HepG2 (cell line): Measurements from ENCODE around the gene RHBDL3. TPM values are rescaled to one million over a fixed set of nuclear protein-coding genes. Genes with fewer than 3 reads are reported as not detected.

Experiments
- ATF4 ChIP-seq, 2 experiments: fragments of 450-650 bp in 1 of 2; sonication (generic) in 1 of 2; formaldehyde crosslinking; IDR thresholded peaks; 2 replicates each; pipeline versions ENCODE4 v1.5.0 to v1.8.0; 2020 to 2022; ENCODE audit warnings: mild to moderate bottlenecking in 1 of 2, missing genetic modification reagents in 1 of 2
- GATAD1 ChIP-seq: IDR thresholded peaks from 2 replicates; pipeline ENCODE4 v1.6.1; 2016; ENCODE audit warnings: missing genetic modification reagents, missing compliant biosample characterization
- HDAC6 ChIP-seq: fragments of 200-600 bp; sonication (generic); IDR thresholded peaks from 2 replicates; pipeline ENCODE4 v1.7.0; 2017; ENCODE audit warnings: mild to moderate bottlenecking, antibody characterized with exemption, low read length, low read depth
- HMG20A ChIP-seq: IDR thresholded peaks from 2 replicates; pipeline ENCODE4 v1.6.1; 2016; ENCODE audit warnings: borderline replicate concordance
- HMG20B ChIP-seq: conservative IDR thresholded peaks from 2 replicates; pipeline ENCODE4 v1.6.1; 2016; ENCODE audit warnings: missing genetic modification reagents, missing compliant biosample characterization
- KDM6A ChIP-seq: IDR thresholded peaks from 2 replicates; pipeline ENCODE4 v1.6.1; 2016; ENCODE audit warnings: low read depth
- MLX ChIP-seq: IDR thresholded peaks from 2 replicates; pipeline ENCODE4 v1.6.1; 2016
- NKX3-1 ChIP-seq: sonication (generic); formaldehyde crosslinking; IDR thresholded peaks from 2 replicates; pipeline ENCODE4 v1.5.0; 2020; ENCODE audit warnings: missing genetic modification reagents
- NR2C2 ChIP-seq: sonication (generic); formaldehyde crosslinking; IDR thresholded peaks from 2 replicates; pipeline ENCODE4 v1.4.0; 2020; ENCODE audit warnings: missing genetic modification reagents, mild to moderate bottlenecking, moderate library complexity, borderline replicate concordance
- RBFOX2 ChIP-seq: fragments of 200-400 bp; formaldehyde crosslinking; IDR thresholded peaks from 2 replicates; pipeline ENCODE4 v1.6.1; 2017; ENCODE audit warnings: low read depth, mild to moderate bottlenecking, low read length
- RFX1 ChIP-seq: fragments of 450-650 bp; IDR thresholded peaks from 2 replicates; pipeline ENCODE4 v1.6.1; 2017
- SALL1 ChIP-seq: sonication (generic); formaldehyde crosslinking; IDR thresholded peaks from 2 replicates; pipeline ENCODE4 v1.8.0; 2022; ENCODE audit warnings: mild to moderate bottlenecking, missing genetic modification reagents
- SMC3 ChIP-seq: IDR thresholded peaks from 2 replicates; pipeline ENCODE4 v1.6.1; 2011; ENCODE audit warnings: low read length, improper control_type of control experiment
- TFE3 ChIP-seq: IDR thresholded peaks from 2 replicates; pipeline ENCODE4 v1.6.1; 2016
- THRA ChIP-seq: sonication (generic); formaldehyde crosslinking; IDR thresholded peaks from 2 replicates; pipeline ENCODE4 v1.4.0; 2020; ENCODE audit warnings: missing genetic modification reagents, borderline replicate concordance
- ZFP36L1 ChIP-seq: sonication (generic); formaldehyde crosslinking; IDR thresholded peaks from 2 replicates; pipeline ENCODE4 v1.8.0; 2022; ENCODE audit warnings: mild to moderate bottlenecking, missing genetic modification reagents, moderate library complexity
- ZNF207 ChIP-seq: fragments of 450-650 bp; IDR thresholded peaks from 2 replicates; pipeline ENCODE4 v1.6.1; 2016; ENCODE audit warnings: antibody characterized with exemption, borderline replicate concordance
- ZNF225 ChIP-seq: sonication (generic); formaldehyde crosslinking; IDR thresholded peaks from 2 replicates; pipeline ENCODE4 v1.4.0; 2020; ENCODE audit warnings: mild to moderate bottlenecking, missing genetic modification reagents
- ZNF709 ChIP-seq: sonication (generic); formaldehyde crosslinking; IDR thresholded peaks from 2 replicates; pipeline ENCODE4 v1.5.0; 2020; ENCODE audit warnings: mild to moderate bottlenecking, missing genetic modification reagents
- ZNF740 ChIP-seq: sonication (generic); formaldehyde crosslinking; IDR thresholded peaks from 2 replicates; pipeline ENCODE4 v1.4.0; 2020; ENCODE audit warnings: missing genetic modification reagents
- ZNF782 ChIP-seq: sonication (generic); formaldehyde crosslinking; IDR thresholded peaks from 2 replicates; pipeline ENCODE4 v1.4.0; 2020; ENCODE audit warnings: missing genetic modification reagents, mild to moderate bottlenecking, borderline replicate concordance
- ZNF878 ChIP-seq: sonication (generic); formaldehyde crosslinking; IDR thresholded peaks from 2 replicates; pipeline ENCODE4 v1.8.1; 2023; ENCODE audit warnings: mild to moderate bottlenecking, missing genetic modification reagents, moderate library complexity
- ZSCAN9 ChIP-seq: IDR thresholded peaks from 2 replicates; pipeline ENCODE4 v1.6.1; 2016; ENCODE audit warnings: borderline replicate concordance
- polyA plus RNA-seq, 8 experiments: library from polyadenylated mRNA; depleted of rRNA in 3 of 8; stranded (reverse) in 7 of 8; unstranded in 1 of 8; fragments of >200 nt; fragmentation: Illumina TruSeq in 4 of 8; extraction: Trizol in 4 of 8; gene quantifications; 2 replicates each; pipeline versions ENCODE4 v1.2.1 to v1.2.3, GENCODE V29; 2011 to 2016; ENCODE audit warnings: low read depth in 4 of 8, missing spikeins in 1 of 8, mixed read lengths in 1 of 8; ENCODE audit not compliant: insufficient read depth in 1 of 8
- total RNA-seq, 5 experiments: library from RNA; depleted of rRNA; stranded (reverse); fragments of >200 nt; fragmentation: Illumina TruSeq; extraction: Trizol; gene quantifications; 2 replicates each; pipeline ENCODE4 v1.2.3, GENCODE V29; 2016; ENCODE audit warnings: low read depth in 1 of 5

Gene RHBDL3
- total and polyA plus RNA-seq, 2 of the 13 experiments (the other 11 are each of a cell fraction or from before 2014, with no cell fraction given): 0.09 TPM; not detected in 1

- TF ChIP-seq GATAD1 (CRISPR knock-in tag) (peak; percentile 86), RFX1 (no peak), KDM6A (no peak), ZNF782 (CRISPR knock-in tag) (no peak), SALL1 (CRISPR knock-in tag) (peak; percentile 78), ZNF709 (CRISPR knock-in tag) (0 out of 2 replicates have a peak, but pooled peaks have one; percentile 64), SMC3 (no peak), HDAC6 (no peak), RBFOX2 (peak; percentile 87), ZNF207 (no peak), NR2C2 (peak; percentile 50; the same call in 1 of the 2 replicates), THRA (no peak), MLX (peak; percentile 56; the same call in 1 of the 2 replicates), ZSCAN9 (CRISPR knock-in tag) (peak; percentile 58), NKX3-1 (0 out of 2 replicates have a peak, but pooled peaks have one; percentile 42), HMG20B (CRISPR knock-in tag) (no peak), ZNF878 (CRISPR knock-in tag) (0 out of 2 replicates have a peak, but pooled peaks have one; percentile 14), HMG20A (no peak), TFE3 (CRISPR knock-in tag) (peak; percentile 90), ATF4 (CRISPR knock-in tag; IDR thresholded peaks at IDR 0.05) (no peak), ZFP36L1 (CRISPR knock-in tag) (no peak), ZNF740 (CRISPR knock-in tag) (no peak), ZNF225 (CRISPR knock-in tag) (no peak)
Measured at GRCh38 chr17:32349854-32350665, 84.4 kb downstream of the RHBDL3 start, which contains the start of gene ZNF207 (continued).
